PC-9 (cell line): Measurements from ENCODE around the gene CALM3. TPM values are rescaled to one million over a fixed set of nuclear protein-coding genes. Genes with fewer than 3 reads are reported as not detected.

Experiments used
- BruUV-seq: library from RNA; stranded (reverse); fragments of 400-500 nt; replicated peaks from 2 replicates; lab custom pipeline; 2021; lab: Mats Ljungman, UMichigan
- CTCF ChIA-PET: fragments of 300-600 bp; sonication (Branson Sonifier 250); formaldehyde crosslinking; loops from one replicate; lab custom pipeline; 2022; ENCODE audit warnings: antibody characterized with exemption; lab: Charles Lee
- POLR2A ChIA-PET: fragments of 300-600 bp; sonication (Branson Sonifier 250); formaldehyde crosslinking; loops from one replicate; lab custom pipeline; 2022; ENCODE audit warnings: antibody characterized with exemption; ENCODE audit not compliant: unreplicated experiment; lab: Charles Lee
- DNase-seq, 2 experiments: peaks; one replicate each; pipeline versions ENCODE4 v3.0.0 to v3.0.0-alpha.2; 2015 to 2022; ENCODE audit warnings: mixed read lengths in 1 of 2
- H2AFZ ChIP-seq: fragments of 200-600 bp; sonication (generic); 2 replicates; pipeline ENCODE4 v1.8.1; 2017; ENCODE audit warnings: antibody characterized with exemption
- H3F3A ChIP-seq: fragments of 200-600 bp; sonication (generic); 2 replicates; pipeline ENCODE4 v1.8.1; 2017; ENCODE audit warnings: antibody characterized with exemption, mild to moderate bottlenecking, low read depth; ENCODE audit not compliant: insufficient read depth
- H3K27ac ChIP-seq: fragments of 200-600 bp; sonication (generic); 2 replicates; pipeline ENCODE4 v1.6.1; 2016; ENCODE audit warnings: mixed run types
- H3K27me3 ChIP-seq: fragments of 200-600 bp; sonication (generic); 2 replicates; pipeline ENCODE4 v1.6.1; 2016; ENCODE audit warnings: low read depth, mixed run types; ENCODE audit not compliant: insufficient read depth
- H3K36me3 ChIP-seq: fragments of 200-600 bp; sonication (generic); 2 replicates; pipeline ENCODE4 v1.6.1; 2016; ENCODE audit warnings: low read depth, mixed run types
- H3K4me1 ChIP-seq: fragments of 200-600 bp; sonication (generic); replicated peaks from 2 replicates; pipeline ENCODE4 v1.6.1; 2016; ENCODE audit warnings: mixed run types; ENCODE audit not compliant: insufficient read depth
- H3K4me2 ChIP-seq: fragments of 200-600 bp; sonication (generic); 2 replicates; pipeline ENCODE4 v1.6.1; 2017; ENCODE audit warnings: mixed run types
- H3K4me3 ChIP-seq: fragments of 200-600 bp; sonication (generic); 2 replicates; pipeline ENCODE4 v1.6.1; 2016; ENCODE audit warnings: mixed run types
- H3K79me2 ChIP-seq: fragments of 200-600 bp; sonication (generic); 2 replicates; pipeline ENCODE4 v1.6.1; 2017; ENCODE audit warnings: low read depth, mixed run types
- H3K9me2 ChIP-seq: fragments of 200-600 bp; sonication (generic); 2 replicates; pipeline ENCODE4 v1.8.1; 2017; ENCODE audit warnings: mild to moderate bottlenecking; ENCODE audit not compliant: insufficient read depth
- H3K9me3 ChIP-seq: fragments of 200-600 bp; sonication (generic); 2 replicates; pipeline ENCODE4 v1.8.1; 2016; ENCODE audit warnings: low read depth; ENCODE audit not compliant: insufficient read depth
- H4K20me1 ChIP-seq: fragments of 200-600 bp; sonication (generic); 2 replicates; pipeline ENCODE4 v1.8.1; 2017; ENCODE audit not compliant: insufficient read depth
- EZH2 ChIP-seq: fragments of 200-600 bp; sonication (generic); IDR thresholded peaks from 2 replicates; pipeline ENCODE4 v1.8.0; 2017; ENCODE audit warnings: antibody characterized with exemption, low read depth
- intact Hi-C: fragments of 100-400 bp; cut with micrococcal nuclease; formaldehyde crosslinking; loops from one replicate; pipeline ENCODE4 v1.10.0; 2022; ENCODE audit not compliant: unreplicated experiment
- total RNA-seq: library from RNA; stranded (reverse); gene quantifications from 2 replicates; pipeline ENCODE4 v1.2.3, GENCODE V29; 2021
- TF ChIP-seq, protein P1 (sequence below): fragments of 200-600 bp; sonication (generic); conservative IDR thresholded peaks from 2 replicates; pipeline ENCODE4 v1.6.1; 2017; ENCODE audit warnings: mixed run types, antibody characterized with exemption, mild to moderate bottlenecking, moderate library complexity

CALM3 gene
- total RNA-seq, 1 experiment from 2014 or later: 239 TPM

DNA sequence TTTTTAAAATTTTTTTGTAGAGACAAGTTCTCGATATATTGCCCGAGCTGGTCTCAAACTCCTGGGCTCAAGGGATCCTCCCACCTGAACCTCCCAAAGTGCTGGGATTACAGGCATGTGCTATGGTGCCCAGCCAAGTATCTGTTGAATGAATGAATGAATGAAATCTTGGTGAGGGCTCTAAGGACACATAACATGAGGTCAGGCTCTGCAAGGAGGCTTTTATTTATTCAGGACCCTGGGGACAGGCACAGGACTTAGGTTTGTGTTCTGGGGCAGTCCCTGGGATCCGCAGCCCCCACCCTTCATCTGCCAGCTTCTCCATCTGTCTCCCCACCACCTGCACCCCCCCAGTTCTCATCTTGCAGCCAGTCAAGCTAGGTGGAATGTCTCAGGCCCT lies 19.1 kb downstream of the CALM3 start:
- no peak overlapping the region for H3K27ac ChIP-seq
- POLR2A ChIA-PET: no interaction called here
- CTCF ChIA-PET: interaction anchor here (0.6 kb wide), 2 partner anchors 41 to 53 kb away, joined by 4 read pairs; partner anchors contain the start of gene DACT3
- no peak overlapping the region for H2AFZ ChIP-seq
- peaks cover 2% of the 10 kb centered on the region; the same call in 1 of the 2 replicates for H3K4me1 ChIP-seq
- TF ChIP-seq EZH2: no peak
- TF ChIP-seq, protein P1, sequence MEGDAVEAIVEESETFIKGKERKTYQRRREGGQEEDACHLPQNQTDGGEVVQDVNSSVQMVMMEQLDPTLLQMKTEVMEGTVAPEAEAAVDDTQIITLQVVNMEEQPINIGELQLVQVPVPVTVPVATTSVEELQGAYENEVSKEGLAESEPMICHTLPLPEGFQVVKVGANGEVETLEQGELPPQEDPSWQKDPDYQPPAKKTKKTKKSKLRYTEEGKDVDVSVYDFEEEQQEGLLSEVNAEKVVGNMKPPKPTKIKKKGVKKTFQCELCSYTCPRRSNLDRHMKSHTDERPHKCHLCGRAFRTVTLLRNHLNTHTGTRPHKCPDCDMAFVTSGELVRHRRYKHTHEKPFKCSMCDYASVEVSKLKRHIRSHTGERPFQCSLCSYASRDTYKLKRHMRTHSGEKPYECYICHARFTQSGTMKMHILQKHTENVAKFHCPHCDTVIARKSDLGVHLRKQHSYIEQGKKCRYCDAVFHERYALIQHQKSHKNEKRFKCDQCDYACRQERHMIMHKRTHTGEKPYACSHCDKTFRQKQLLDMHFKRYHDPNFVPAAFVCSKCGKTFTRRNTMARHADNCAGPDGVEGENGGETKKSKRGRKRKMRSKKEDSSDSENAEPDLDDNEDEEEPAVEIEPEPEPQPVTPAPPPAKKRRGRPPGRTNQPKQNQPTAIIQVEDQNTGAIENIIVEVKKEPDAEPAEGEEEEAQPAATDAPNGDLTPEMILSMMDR: no peak
- no peak overlapping the region for H3K4me3 ChIP-seq
- no peaks in the 10 kb centered on the region for H3K9me2 ChIP-seq
- no TSS peak for BruUV-seq
- H3K36me3 ChIP-seq: no peaks in the 10 kb centered on the region
- peaks cover 11% of the 10 kb centered on the region; the same call in 1 of the 2 replicates for H3F3A ChIP-seq
- no peaks in the 10 kb centered on the region for H3K27me3 ChIP-seq
- DNase-seq: no peak
- H3K79me2 ChIP-seq: no peaks in the 10 kb centered on the region
- H3K4me2 ChIP-seq: no peak overlapping the region
- intact Hi-C loops: no loop called here
- H4K20me1 ChIP-seq: no peaks in the 10 kb centered on the region
- no peaks in the 10 kb centered on the region for H3K9me3 ChIP-seq

DNA sequence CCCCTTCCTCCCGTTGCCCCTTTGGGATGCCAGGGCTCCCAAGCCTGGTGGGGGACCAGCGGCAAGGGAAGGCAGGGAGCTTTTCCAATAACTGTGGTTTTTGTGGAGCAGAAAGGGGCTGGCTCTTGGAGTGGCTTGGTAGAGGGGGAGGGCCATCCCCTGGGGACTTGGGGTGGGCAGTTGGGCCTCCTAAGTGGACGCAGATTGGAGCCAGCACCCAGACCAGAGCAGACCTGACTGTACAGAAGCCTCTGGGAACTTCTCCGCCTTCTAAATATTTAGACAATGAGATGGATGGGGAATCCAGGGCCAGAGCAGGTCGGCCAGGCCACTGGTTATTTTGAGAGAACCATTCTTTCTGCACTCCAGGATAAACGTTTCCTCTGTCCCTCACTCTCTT lies 19.6 kb downstream of the CALM3 start:
- Histone ChIP-seq H3K27me3 (no peaks in the 10 kb centered on the region), H3K4me2 (no peak overlapping the region), H3K36me3 (no peaks in the 10 kb centered on the region), H3K9me2 (no peaks in the 10 kb centered on the region), H4K20me1 (no peaks in the 10 kb centered on the region), H3K79me2 (no peaks in the 10 kb centered on the region), H3K9me3 (no peaks in the 10 kb centered on the region), H3K27ac (no peak overlapping the region), H3K4me3 (no peak overlapping the region), H3K4me1 (peaks cover 5% of the 10 kb centered on the region; the same call in 1 of the 2 replicates), H3F3A (peaks cover 11% of the 10 kb centered on the region; the same call in 1 of the 2 replicates), H2AFZ (no peak overlapping the region)
- POLR2A ChIA-PET: no interaction called here
- intact Hi-C loops: no loop called here
- no peak for TF ChIP-seq EZH2
- TF ChIP-seq, protein P1: no peak
- BruUV-seq: no TSS peak
- CTCF ChIA-PET: interaction anchor here (0.6 kb wide), 1 partner anchor 40 kb away, joined by 4 read pairs; the partner anchor contains the start of gene DACT3
- no peak for DNase-seq

DNA sequence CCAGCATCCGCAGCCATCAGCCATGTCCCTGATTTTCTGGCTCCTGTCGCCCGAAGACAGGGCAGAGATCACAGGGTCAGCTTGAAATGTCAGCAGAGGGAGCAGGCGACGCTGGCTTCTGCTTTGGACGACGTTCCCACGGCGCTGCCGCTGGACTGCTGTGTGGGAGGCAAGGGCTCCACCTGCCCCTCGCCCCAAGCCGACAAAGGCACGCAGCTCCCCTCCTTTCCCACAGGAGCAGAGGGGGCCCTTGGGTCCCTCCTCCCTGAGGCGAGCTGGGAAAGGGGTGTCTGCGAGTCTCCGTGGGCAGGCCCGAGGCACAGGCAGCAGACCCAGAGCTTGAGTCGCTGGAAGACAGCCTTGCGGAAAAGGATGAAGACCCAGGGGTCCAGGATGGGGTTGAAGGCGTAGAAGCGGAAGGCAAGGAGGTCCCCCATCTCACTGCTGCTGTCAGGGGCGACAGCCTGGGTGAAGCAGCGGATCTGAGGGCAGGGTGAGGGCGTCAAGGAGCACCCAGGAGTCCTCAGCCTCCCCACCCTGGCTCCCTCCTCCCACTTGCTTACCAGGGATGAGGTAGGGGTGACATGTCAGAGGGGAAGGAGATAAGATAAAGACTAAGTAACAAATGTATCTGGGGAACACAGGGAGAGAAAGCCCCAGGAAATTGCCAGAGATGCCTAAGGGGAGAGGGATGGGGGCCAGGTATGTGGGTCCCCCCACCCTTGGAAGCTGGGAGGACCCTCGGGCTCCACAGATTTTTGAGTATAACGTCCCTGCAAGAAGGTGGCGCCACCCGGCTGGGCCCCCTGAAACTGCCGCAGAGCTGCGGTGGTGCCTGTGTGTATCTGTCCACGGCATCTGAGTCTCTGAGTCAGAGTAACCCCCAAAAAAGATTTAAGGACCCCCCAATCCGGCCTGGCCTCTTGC lies 20.3 kb downstream of the CALM3 start:
- H3K79me2 ChIP-seq: no peaks in the 10 kb centered on the region
- CTCF ChIA-PET: no interaction called here
- no peak overlapping the region for H3K27ac ChIP-seq
- H3K36me3 ChIP-seq: no peaks in the 10 kb centered on the region
- H3K9me2 ChIP-seq: no peaks in the 10 kb centered on the region
- TF ChIP-seq, protein P1: no peak
- TF ChIP-seq EZH2: no peak
- peaks cover 5% of the 10 kb centered on the region; the same call in 1 of the 2 replicates for H3K4me1 ChIP-seq
- no peaks in the 10 kb centered on the region for H3K27me3 ChIP-seq
- no peaks in the 10 kb centered on the region for H4K20me1 ChIP-seq
- H3K9me3 ChIP-seq: no peaks in the 10 kb centered on the region
- H3K4me3 ChIP-seq: no peak overlapping the region
- intact Hi-C loops: no loop called here
- POLR2A ChIA-PET: no interaction called here
- peaks cover 11% of the 10 kb centered on the region; the same call in 1 of the 2 replicates for H3F3A ChIP-seq
- no peak overlapping the region for H3K4me2 ChIP-seq
- no TSS peak for BruUV-seq
- DNase-seq: no peak
- H2AFZ ChIP-seq: no peak overlapping the region
